ENCODE results near the gene NINJ1.
A peak's percentile ranks its signal among the peaks of the same experiment; 100 is the strongest.

Gene NINJ1

DNA sequence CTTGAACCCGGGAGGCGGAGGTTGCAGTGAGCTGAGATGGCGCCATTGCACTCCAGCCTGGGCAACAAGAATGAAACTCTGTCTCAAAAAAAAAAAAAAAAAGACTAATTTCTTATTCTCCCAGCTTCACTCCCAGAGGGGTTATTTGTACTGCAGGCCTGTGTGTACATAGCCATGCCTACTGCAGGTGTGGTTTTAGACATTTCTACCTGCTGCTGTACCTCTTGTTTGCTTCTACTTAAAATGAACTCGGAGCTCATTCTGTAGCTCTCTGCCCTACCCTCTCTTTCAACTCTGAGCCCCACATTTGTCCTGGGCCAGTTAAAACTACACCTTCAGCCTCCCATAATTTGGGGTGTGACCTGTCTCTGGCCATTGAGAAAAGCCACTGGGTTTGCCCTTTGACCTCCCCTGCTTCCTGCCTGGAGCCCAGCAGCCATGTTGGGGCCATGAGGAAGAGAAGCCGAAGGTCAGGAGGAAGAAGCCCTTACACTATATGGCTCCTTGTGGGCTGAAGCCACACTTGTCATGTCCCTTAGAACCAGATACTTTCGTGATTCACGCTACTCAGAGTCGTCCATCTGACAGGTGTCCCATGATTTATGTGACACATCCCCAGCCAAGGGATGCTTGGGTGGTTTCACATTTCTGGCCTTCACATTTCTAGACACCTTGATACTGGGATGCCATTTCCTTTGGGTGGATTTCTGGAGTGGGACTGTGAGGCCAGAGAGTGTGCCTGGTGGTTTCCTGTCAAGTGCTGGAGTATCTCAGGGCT lies 47.4 kb downstream of the NINJ1 start:
- no peak for DNase-seq (ENCODE audit: low spot score)

DNA sequence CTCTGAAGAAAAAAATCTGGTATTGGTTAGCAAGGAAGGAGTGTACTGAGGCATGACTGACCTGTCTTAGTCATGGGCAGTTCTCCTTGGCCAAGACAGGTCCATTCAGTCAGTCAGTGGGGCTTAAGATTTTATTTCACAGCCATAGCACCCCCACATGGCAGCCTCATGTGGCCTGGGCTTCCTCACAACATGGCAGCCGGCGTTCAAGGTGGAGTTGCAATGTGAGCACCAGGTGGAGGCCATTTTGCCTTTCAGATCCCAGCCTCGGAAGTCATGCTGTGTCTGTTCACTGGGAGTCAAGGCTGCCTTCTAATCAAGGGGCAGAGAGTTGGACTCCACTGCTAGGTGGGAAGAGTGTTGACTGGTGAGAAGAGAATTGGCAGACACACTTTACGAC lies 48.4 kb downstream of the NINJ1 start:
- DNase-seq (ENCODE audit: low spot score): peak; percentile 34

DNA sequence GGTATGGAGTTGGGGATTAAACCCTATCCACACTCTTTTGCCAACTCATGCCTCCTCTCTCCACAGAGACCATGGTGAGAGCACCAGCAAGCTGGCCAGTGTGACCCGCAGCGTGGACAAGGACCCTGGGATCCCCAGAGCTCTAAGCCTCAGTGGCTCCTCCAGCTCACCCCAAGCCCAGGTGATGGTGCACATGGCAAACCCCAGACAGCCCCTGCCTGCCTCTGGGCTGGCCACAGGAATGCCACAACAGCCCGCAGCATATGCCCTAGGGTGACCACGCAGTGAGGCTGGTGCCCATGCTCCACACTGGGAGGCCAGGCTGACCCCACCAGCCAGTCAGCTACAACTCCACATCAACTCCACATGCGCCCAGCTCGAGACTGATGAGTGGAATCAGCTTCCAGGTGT lies 49.6 kb downstream of the NINJ1 start:
- DNase-seq (ENCODE audit: low spot score): no peak

DNA sequence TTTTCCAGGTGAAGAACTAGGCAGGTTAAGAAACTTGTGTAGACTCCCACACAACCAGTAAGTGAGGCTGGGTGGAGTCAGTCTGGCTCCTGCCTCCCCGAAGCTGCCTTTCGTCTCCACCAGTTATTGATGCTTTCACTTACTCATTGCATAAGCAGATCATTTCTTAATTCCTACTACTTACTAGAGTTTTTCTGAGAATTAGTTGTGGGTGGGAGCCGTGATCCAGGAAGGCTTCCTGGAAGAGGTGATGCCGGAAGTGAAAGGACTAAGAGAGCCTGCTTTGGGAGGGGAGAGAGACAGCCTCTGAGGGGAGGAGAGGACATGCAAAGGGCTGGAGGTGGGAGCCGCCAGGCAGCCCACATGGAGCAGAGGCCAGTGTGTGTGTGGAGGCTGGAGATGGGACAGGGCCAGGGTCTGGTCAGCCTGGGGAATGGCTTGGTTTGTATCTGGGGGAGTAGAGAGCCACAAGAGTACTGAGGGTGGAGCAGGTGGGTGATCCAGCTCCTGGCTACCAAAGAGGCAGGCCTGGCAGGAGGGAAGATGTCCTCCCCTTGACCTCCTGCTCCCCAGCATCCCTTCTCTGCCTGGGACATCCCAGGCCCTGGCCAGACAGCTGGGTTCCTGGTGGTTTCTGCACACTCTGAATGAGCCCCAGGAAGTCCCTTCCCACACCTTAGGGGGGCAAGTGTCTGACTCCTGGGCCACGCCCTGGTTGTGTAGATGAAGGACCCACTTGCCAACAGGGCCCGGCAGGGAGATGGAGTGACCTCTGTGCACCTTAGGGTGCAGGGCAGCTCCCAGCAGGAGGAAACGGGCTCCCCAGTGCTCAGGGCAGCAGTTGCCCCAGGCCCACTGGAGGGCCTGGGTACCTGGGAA lies 50.2 kb downstream of the NINJ1 start:
- DNase-seq (ENCODE audit: low spot score): no peak

DNA sequence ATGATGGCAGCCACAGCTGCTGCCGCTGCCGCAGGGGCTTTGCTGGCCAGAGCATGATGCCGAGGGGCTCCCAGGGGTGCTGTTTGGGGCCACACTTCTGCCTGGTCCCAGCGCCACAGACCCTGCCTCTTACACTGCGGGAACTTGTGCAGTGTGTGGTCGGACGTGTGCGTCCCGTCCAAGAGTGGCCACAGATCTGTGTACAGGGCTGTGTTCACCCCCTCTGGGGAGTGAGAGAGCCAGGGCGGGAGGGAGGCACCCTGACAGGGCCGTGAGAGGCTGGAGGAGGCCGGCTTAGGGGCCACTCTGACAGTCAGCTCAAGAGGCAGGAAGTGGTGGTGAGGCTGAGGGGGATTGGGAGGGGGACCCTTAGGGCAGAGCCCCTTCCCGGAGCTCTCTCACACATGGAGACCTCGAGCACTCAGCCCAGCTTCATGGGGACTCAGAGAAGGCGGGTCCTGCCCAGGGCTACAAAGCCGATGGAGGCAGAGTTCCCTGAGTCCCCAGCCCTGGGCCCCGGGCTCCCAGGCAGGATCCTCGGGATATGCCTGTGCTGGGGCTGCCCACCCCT lies 51.1 kb downstream of the NINJ1 start:
- no peak for DNase-seq (ENCODE audit: low spot score)

DNA sequence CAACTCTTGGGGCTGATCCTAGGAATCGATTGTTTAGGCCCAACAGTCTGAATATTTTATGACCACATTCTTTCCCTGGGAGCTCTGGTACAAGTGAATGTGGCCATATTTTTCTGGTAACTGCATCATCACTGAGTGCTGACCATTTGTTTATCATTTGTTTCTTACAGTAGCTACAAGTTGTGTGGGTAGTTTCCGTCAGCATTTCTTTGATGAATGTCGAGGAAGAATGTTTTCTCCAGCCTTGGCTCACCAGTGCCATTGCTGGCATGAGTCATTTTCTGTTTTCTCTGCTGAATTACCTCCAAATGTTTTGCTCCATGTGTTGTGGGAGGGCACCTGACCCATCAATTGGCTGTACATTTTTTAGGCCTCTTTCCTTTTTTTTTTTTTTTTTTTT lies 52.1 kb downstream of the NINJ1 start:
- no peak for DNase-seq (ENCODE audit: low spot score)

DNA sequence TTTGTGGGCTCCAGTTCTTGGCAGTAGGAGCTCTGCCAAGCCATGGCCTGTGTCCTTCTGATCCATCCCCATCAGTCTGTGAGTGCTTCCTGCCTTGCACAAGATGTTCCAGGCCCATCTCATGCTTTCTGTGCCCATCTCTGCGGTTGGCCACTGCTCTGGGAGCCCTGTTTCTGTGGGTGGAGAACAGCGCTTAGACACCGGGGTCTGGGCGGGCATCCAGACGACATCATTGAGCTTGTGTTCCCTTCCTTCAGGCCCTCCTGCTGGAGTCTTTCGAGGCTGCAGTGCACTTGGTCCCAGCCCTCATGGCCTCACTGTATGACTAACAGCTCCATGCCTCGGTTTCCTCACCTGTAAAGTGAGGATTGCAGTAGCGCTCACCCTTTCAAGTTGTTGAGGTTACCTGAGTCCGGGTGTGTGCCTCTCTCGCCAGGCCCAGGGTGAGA lies 52.9 kb downstream of the NINJ1 start:
- no peak for DNase-seq (ENCODE audit: low spot score)

DNA sequence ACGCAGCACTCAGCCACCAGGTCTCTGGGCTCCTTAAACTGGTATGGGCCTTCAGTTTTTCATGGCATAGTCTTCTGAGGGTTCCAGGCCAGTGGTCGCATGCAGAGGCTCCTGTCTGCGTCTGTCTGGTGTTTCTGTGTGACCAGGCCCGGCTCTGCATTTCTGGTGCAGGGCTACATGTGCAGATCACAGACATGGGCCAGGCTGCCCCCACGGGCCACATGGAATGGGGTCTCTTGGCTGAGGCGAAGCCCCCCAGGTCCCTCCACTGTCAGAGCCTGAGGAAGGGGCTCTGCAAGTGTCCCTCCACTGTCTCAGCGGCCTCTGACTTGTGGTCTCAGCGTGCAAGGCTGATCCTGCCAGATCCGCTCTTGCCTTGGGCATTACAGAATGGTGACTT lies 53.6 kb downstream of the NINJ1 start:
- DNase-seq (ENCODE audit: low spot score): no peak

DNA sequence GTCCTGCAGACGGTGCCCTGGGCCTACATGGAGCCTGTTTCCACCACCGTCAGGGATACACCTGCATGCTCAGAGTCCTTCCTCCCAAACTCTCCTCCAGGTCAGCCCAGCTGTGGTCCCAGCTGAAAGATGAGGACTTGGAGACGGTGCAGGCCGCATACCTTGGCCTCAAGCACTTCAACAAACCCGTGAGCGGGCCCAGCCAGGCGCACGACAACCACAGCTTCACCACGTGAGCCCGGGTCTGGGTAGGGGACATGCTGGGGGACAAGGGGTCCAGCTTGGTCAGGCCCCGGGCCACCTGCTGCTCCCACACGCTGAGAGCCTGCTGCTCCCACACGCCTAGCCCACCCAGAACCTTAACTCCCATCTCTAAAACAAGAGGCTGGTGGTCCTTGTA lies 54.7 kb downstream of the NINJ1 start:
- no peak for DNase-seq (ENCODE audit: low spot score)

DNA sequence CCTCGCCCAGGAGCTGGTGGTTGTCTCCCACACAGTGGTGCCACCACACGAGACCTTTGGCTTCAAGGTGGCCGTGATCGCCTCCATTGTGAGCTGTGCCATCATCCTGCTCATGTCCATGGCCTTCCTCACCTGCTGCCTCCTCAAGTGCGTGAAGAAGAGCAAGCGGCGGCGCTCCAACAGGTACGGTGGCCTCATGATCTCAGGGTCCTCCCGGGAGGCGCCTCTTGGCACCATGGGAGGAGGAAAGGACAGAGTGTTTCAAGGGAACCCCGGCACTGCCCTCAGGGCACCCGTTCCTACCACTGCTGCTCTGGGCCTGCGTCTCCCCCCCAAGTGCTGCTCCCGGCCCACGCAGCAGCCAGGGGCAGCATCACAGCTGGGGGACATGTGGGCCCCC lies 56.2 kb downstream of the NINJ1 start:
- DNase-seq (ENCODE audit: low spot score): no peak

DNA sequence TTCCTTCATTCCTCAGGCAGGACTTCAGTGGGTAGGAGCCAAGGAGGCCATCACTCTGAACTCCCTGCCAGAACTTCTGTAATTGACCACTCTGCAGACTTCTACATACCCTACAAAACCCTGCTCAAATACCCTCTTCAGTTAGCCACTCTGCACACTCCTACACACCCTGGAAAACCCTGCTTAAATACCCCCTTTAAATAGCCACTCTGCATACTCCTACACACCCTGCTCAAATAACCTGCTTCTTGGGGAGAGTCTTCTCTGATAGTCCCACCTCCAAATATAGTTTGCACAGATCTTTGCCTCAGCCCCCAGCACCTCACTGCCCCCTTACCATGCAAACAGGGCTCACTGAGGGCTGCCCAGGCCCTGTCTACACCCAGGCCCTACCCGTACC lies 56.7 kb downstream of the NINJ1 start:
- DNase-seq (ENCODE audit: low spot score): no peak

DNA sequence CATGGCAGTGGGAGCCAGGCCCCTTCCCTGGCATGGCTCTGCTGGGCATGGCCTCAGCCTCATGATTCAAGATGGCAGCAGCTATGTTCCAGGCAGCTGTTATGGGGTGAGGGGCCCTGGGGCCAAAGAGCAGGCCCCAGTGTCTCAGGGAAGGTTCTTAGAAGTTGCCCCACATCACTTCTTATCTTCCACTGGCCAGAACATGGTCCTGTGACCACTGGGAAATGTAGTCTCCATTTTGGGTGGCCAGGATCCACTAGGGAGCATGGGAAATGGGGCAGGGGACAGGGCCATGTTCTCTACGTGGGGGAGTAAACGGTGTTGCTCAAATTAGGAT lies 57.3 kb downstream of the NINJ1 start:
- DNase-seq (ENCODE audit: low spot score): no peak

DNA sequence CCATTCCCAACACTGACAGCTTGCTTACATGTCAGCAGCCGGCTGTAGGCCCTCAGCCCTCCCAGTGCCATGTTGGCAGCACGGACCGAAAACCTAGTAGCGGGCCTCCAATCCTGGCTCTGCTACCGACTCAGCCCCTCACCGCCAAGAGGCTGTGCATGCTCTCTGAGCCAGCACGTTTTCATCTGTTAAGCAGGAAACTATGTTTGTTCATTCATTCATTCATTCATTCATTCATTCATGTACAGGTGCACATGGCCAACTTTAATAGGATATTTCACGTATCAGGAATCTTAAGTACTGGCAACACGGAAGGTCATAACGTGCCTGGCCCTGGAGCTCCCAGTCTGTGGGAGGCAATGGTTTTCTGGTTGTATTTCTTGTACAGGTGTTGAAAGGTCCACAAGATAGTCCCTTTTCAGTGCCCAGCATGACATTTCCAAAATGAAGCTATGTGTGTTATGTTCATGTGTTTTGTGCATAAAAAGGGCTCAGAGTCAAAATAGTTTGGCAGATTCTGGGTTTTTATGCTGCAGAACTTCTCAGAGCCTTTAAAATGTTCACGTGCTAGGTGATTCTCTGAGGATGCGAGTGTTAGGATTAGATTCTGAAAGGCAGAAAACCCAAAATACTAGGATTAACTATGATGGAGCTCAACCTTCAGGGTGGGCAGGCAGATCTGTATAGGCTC lies 57.8 kb downstream of the NINJ1 start:
- DNase-seq (ENCODE audit: low spot score): no peak

DNA sequence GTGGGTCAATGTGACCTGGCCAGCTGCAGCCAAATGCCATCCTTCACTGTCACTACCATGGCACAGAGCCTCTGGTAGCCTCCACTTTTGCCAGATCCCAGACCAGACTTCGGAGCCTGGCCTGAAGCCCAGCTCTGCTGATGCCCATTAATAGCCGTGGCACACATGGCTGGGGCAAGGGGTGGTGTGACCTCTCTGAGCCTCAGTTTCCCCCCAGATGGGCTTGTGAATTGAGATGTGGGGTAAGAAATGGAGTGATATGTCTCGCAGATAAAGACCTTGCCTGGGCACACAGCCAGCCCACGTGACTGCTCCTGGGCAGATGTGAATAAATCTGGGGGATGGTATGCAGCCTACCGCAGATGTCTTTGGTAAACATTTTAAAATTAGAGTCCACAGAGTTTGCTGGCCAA lies 61.7 kb downstream of the NINJ1 start:
- no peak for DNase-seq (ENCODE audit: low spot score)
